HG03342 (cell line): ENCODE results near the gene TRPC4.

Source experiments
- ATAC-seq: cut with Tn5 transposase; IDR thresholded peaks from one replicate; pipeline ENCODE4 v1.9.1; 2021; ENCODE audit warnings: mild to moderate bottlenecking, moderate library complexity; ENCODE audit not compliant: unreplicated experiment

The TRPC4 gene

GRCh38 chr13:37869756-37870488, at the start of gene TRPC4:
Gene TRPC4 (minus strand): TSS chr13:37869772. CDS start chr13:37783333, 86,439 bp downstream.
- no peak for ATAC-seq

DNA sequence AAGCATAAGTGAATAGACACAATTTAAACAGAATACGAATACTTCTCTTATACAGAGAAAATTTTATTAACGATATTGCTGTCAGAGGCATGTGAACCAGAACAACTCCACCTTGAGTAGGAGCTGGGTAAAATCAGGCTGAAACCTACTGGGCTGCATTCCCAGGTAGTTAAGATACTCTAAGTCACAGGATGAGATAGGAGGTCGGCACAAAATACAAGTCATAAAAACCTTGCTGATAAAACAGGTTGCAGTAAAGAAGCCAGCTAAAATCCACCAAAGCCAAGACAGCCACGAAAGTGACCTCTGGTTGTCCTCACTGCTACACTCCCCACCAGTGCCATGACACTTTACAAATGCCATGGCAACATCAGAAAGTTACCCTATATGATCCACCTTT, 49.2 kb upstream of the TRPC4 start:
- ATAC-seq, result no peak

GRCh38 chr13:37918116-37918714, 48.6 kb upstream of the TRPC4 start:
- ATAC-seq, result no peak

GRCh38 chr13:37914781-37915391, 45.3 kb upstream of the TRPC4 start:
- ATAC-seq, result no peak

DNA sequence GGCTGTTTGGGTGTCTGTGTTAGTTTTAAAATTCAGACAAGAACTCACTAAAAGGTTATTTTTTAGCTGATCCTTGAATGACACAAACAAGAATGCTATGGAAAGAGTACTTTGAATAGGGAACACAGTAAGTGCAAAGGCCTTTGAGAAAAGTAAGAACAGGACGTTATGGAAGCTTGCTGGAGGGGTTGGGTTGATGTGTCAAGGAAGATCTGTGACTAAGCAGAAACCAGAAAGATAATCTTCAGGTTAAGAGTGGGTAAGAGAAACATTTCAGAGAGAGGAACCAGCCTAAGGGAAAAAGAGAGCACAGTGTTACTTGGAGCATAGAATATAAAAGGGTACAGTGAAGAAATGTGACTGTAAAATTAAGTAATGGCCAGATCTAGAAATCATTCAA, 41.2 kb upstream of the TRPC4 start:
- no peak for ATAC-seq

DNA sequence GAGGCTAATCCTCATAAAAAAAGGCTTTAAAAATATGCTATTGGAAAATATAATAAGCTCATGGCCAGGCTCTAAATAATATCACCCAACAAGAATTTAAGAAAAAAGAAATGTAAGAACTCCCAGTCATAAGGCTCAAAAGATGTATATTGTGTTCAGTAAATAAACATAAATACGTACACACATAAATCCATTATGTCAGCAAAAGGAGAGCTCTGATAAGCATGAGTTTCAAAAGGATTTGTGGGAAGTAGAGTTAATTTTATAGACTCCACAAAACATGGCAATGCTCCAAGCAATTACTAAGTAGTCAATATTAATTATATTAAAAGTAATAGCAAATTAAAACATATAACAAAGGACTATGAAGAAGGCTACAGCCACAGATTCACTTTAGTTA, 37.3 kb upstream of the TRPC4 start:
- no peak for ATAC-seq

- ATAC-seq, result no peak
These were observed 36.2 kb upstream of the TRPC4 start for GRCh38 chr13:37905736-37906135.

DNA sequence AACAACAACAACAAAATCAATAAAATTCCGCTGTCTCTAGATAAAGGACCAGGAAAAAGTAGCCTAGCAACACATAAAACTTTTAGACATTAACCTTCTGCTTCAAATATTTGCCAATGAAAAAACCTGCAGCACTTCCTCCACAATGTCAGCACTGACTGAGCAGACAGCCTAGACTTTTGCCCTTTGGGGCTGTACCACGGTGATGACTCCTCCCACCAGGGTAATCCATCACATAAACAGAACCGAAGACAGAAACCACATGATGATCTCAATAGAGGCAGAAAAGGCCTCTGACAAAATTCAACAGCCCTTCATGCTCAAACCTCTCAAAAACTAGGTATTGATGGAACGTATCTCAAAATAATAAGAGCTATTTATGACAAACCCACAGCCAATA, 30.2 kb upstream of the TRPC4 start:
- no peak for ATAC-seq

DNA sequence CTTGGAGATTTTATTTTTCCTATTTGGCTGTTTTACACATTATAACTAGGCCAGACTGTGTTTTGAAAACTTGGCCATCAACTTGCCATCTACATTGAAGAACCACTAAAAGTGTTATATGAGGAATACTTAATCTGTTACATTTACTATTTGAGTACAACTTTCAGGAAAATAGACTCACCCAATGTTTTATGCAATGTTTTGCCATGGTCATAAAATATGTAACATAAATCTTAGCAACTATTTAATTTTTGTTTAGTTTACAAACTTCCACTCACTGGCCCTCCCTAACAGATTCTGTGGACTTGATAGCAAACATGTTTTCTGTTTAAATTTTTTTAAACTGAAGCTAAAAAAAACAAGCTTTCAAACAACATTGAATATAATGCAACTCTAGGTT, 23.7 kb upstream of the TRPC4 start:
- ATAC-seq, result no peak

DNA sequence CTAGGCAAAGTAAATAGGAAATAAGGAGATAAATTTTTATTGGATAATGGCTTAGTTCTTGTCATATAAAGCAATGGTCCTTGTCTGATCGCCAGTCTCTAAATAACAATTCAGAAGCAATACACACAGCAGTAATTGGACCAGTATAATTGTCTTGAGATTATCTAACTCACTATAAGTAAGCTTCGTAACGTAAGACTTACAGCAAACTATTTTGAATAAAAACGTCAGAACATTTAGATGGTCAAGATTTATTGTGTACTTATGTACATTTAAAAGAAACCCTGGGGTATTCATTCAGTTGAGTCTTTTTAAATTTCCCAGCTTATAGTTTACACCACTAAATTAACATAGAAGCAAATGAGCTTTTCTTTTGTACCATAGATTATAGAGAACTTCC, 20.2 kb upstream of the TRPC4 start:
- ATAC-seq, result no peak

GRCh38 chr13:37889102-37889501, 19.5 kb upstream of the TRPC4 start:
- ATAC-seq, result no peak

DNA sequence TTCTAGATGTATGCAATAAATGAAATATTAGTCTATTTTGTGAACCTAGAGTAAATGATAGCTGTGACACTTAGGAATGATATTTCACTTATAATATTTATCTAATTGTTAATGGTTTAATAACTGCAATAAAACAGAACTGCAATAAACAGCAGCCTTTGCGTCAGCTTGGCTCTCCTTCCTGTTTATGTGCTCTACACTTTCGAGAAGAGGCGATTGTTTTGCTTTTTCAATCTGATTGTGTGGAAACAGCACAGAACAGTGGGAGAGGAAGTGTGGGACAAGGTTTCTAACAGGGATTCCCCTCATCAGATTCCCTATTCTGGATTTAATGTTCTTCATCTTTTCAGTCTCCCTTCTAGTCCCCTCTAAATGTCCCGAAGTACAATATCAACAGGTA, 17.3 kb upstream of the TRPC4 start:
- ATAC-seq, result no peak

GRCh38 chr13:37884674-37885073, 15.1 kb upstream of the TRPC4 start:
- ATAC-seq, result no peak

GRCh38 chr13:37884026-37884425, 14.5 kb upstream of the TRPC4 start:
- ATAC-seq, result no peak

DNA sequence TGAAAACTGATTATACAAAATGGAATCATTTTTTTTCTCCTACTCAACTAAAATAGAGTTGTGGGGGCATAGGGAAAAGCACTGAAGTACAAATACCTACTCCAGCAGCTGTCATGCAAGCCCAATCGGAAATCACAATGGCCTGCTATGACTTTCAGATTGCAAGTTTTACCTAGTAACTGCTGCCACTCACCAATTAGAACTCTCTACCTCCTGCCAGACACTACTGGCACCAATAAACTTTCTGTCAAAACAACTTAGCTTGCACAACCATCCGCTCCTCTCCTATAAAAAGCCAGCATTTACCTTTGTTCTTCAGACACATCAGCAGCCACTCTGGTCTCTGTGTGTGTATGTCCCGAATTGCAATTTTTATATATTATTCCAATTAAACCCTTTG, 9.3 kb upstream of the TRPC4 start:
- ATAC-seq, result no peak

DNA sequence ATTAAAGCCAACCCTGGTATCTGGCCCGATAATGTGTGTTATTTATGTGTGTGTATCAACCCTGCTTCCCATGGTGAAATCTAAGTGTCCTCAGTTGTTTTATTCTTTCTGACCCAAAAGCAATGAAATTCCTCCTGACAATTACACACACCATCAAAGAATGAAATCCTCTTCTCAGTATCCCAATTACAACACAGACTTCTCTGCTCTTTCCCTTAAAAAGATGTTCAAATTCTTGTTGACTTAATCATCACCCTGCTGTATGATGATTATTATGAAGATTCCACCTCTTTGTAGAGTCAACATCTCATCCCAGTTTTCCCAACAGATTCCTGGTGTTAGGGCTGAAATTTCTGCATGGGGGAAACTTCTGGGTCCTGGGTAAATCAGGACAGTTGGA, 8.9 kb upstream of the TRPC4 start:
- no peak for ATAC-seq

DNA sequence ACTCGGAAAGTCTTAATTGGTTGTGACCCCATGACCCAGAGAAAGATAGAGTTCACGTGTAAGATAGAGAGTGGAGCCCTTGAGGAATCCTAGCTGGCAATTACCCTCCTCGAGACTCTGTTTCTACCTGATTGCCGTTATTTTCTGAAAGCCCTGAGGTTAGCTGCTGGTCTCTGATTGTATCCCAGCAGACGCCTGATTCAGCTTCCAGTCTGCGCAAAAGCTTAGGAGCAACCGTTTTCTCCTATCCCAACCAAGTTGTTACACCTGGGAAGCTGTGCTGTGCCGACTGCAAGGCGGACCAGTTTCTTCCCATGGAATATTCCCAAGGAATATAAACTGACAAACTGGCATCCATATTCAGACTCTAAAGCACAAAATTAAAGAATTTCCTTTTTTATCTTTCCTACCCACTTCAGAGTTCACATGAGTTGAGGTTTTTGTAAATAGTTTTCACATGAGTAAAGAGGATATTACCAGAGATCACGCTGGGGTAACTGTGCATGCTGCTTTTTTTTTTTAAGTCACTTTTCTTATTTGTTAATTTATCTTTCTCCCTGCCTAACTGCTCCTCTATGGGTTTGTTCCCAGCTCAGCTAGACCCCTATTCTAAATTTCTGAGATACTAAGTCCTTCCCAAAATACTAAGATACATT, 1.5 kb upstream of the TRPC4 start:
- ATAC-seq, result no peak

DNA sequence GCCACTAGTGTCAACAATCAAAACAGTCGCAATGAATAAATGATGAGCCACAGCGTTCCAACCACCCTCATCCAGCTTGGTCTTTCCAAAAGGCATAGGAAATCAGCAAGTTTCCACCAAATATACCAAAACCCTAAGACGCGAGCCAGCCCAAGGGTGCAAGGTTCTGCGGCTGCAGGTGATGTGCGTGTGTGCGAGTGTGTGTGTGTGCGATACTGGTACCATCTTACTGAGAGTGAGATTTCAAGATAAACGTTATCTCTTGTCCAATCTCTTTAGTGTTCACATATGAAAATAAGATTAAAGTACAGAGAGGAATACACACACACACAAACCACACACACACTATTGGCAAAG, 895 bp upstream of the TRPC4 start:
- ATAC-seq, result no peak

GRCh38 chr13:37869506-37869755, 141 bp downstream of the TRPC4 start:
- ATAC-seq, result no peak

DNA sequence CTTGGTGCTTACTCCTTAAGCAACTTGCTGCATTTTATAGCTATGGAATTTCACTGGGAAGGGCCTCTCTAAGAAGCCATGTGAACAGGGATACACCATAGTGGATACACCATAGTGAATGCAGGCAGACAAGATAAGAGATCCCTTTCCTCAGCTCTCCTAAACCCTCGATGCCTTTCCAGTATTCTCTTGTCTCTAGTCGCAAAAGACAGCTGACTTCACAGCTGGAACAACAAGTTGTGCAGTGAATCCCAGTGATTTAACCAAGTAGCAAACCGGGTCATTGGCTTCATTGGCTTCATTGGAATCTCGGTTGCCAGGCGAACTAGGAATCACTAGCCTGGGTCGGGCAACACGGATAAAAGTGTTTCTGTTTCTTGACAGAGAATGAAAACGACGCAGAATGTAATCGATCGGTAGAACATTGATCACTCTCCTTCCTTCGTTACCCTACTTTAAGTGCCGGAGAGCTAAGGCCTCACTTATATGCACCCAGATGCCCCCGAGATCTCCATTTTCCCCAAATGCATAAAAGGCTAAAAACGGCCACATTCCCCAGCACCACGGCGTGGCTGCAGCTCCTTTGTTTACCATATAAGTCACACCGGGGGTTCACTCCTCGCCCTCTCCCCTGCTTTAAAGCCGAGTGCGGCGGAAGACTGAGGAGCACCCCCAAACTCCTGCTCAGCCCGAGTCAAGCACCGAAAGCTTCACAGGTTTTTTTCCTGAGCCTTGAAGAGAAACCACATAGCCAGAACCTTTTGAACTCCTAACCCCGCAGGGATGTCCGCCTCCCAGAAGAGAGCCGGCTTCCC, 674 bp downstream of the TRPC4 start:
- ATAC-seq, result no peak

DNA sequence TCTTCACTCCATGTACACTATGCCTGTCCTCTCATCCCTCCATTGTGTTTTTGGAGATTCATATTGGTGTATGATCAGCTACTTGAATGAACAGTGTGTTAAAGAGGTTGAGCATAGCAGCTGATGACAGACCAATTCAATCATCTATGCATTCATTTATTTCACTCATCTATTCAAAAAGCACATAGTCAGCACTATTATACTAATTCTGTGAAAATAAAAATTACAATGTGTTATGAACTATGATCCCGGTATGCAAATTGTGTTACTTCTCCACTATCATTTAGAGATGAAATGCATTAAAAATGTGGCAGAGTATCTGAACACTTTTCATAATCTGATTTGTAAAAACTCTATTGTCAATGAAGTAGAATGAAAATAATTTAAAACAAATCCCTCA, 5.9 kb downstream of the TRPC4 start:
- no peak for ATAC-seq
